Thyroid gland (tissue), 4 donors: ENCODE data around the gene MANSC1.

Experiments
- POLR2A ChIP-seq, 2 donors: fragments of 450-650 bp; IDR thresholded peaks; one replicate each; pipeline ENCODE4 v1.6.1; 2017; ENCODE audit warnings: antibody characterized with exemption in 2 of 2, mild to moderate bottlenecking in 2 of 2, moderate library complexity in 1 of 2
- TF ChIP-seq, protein P1 (sequence below), 6 experiments: fragments of 200-600 bp in 3 of 6; fragments of 450-650 bp in 3 of 6; sonication (generic) in 3 of 6; IDR thresholded peaks; one replicate each; pipeline ENCODE4 v1.5.1; 2016 to 2019; ENCODE audit warnings: antibody characterized with exemption in 6 of 6, mild to moderate bottlenecking in 2 of 6, inconsistent platforms in 1 of 6, moderate library complexity in 1 of 6

DNA sequence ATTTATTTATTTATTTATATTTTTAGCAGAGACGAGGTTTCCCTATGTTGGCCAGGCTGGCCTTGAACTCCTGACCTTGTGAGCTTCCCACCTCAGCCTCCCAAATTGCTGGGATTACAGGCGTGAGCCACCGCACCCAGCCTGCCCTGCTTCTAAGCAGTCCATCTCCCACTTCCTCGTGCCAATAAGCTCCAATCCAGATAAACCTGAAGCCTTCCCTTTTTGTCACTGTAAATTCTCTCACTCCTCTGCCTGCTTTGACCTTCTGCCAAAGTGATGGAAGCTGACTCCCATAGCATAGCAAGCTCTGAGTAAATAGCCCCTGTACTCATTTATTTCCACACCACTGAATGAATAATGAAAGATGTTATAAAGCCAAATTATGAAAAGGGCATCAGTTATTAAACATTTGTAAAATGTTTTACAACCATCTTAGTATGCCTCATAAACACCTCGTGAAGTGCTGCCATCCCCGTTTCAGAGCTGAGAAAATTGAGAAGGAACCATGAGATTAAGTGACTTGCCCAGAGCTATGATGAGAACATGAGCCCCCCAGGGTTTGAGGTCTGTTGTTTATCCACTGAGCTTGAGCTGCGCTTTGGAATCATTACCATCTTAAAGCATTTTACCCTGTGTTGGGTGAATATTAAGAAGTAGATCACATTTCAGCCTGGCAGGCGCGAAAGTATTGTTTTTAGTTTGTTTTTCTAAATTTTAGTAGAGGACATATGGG, 30.4 kb downstream of the MANSC1 start:
- TF ChIP-seq, protein P1, sequence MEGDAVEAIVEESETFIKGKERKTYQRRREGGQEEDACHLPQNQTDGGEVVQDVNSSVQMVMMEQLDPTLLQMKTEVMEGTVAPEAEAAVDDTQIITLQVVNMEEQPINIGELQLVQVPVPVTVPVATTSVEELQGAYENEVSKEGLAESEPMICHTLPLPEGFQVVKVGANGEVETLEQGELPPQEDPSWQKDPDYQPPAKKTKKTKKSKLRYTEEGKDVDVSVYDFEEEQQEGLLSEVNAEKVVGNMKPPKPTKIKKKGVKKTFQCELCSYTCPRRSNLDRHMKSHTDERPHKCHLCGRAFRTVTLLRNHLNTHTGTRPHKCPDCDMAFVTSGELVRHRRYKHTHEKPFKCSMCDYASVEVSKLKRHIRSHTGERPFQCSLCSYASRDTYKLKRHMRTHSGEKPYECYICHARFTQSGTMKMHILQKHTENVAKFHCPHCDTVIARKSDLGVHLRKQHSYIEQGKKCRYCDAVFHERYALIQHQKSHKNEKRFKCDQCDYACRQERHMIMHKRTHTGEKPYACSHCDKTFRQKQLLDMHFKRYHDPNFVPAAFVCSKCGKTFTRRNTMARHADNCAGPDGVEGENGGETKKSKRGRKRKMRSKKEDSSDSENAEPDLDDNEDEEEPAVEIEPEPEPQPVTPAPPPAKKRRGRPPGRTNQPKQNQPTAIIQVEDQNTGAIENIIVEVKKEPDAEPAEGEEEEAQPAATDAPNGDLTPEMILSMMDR (IDR thresholded peaks at IDR 0.05), result no peak
- no peak for TF ChIP-seq POLR2A (IDR thresholded peaks at IDR 0.05)
